PC-3 (cell line): ENCODE measurements around the gene HMCN2. TPM values are rescaled to one million over a fixed set of nuclear protein-coding genes. Genes with fewer than 3 reads are reported as not detected.

Experiments used
- ATAC-seq: fragments of 200-7000 bp; cut with Tn5 transposase; 2 replicates; pipeline ENCODE4 v1.9.1; 2020; ENCODE audit warnings: mild to moderate bottlenecking, moderate library complexity
- BruUV-seq: library from RNA; stranded (reverse); fragments of 400-500 nt; replicated peaks from 2 replicates; lab custom pipeline; 2021; lab: Mats Ljungman, UMichigan
- CTCF ChIA-PET: fragments of 300-600 bp; sonication (Branson Sonifier 250); formaldehyde crosslinking; loops from one replicate; lab custom pipeline; 2022; ENCODE audit warnings: antibody characterized with exemption; lab: Charles Lee
- POLR2A ChIA-PET: fragments of 300-600 bp; sonication (Branson Sonifier 250); formaldehyde crosslinking; loops from one replicate; lab custom pipeline; 2022; ENCODE audit warnings: antibody characterized with exemption; ENCODE audit not compliant: unreplicated experiment; lab: Charles Lee
- DNase-seq: peaks from one replicate; pipeline ENCODE4 v3.0.0-alpha.2; 2015
- H2AFZ ChIP-seq: fragments of 300-600 bp; sonication (generic); 2 replicates; pipeline ENCODE4 v1.6.0; 2016; ENCODE audit warnings: antibody characterized with exemption, low read length
- H3F3A ChIP-seq: fragments of 300-600 bp; sonication (generic); one replicate; pipeline ENCODE4 v1.6.0; 2017; ENCODE audit warnings: antibody characterized with exemption, low read length, control low read depth, mild to moderate bottlenecking; ENCODE audit not compliant: unreplicated experiment
- H3K27ac ChIP-seq: fragments of 300-600 bp; sonication (generic); 2 replicates; pipeline ENCODE4 v1.5.1; 2016; ENCODE audit warnings: mild to moderate bottlenecking, low read length
- H3K27me3 ChIP-seq: fragments of 300-600 bp; sonication (generic); 2 replicates; pipeline ENCODE4 v1.6.1; 2016; ENCODE audit warnings: low read length, mixed read lengths
- H3K36me3 ChIP-seq: fragments of 300-600 bp; sonication (generic); 2 replicates; pipeline ENCODE4 v1.6.1; 2016; ENCODE audit warnings: low read depth, mixed run types, low read length, mixed read lengths
- H3K4me1 ChIP-seq: fragments of 300-600 bp; sonication (generic); 2 replicates; pipeline ENCODE4 v1.5.1; 2016; ENCODE audit warnings: low read length; ENCODE audit not compliant: insufficient read depth
- H3K4me2 ChIP-seq: fragments of 300-600 bp; sonication (generic); 2 replicates; pipeline ENCODE4 v1.6.0; 2016; ENCODE audit warnings: low read length
- H3K4me3 ChIP-seq: fragments of 300-600 bp; sonication (generic); 2 replicates; pipeline ENCODE4 v1.5.1; 2016; ENCODE audit warnings: mild to moderate bottlenecking, low read length, mixed read lengths
- H3K79me2 ChIP-seq: fragments of 300-600 bp; sonication (generic); 2 replicates; pipeline ENCODE4 v1.6.1; 2017; ENCODE audit warnings: low read length, mixed read lengths
- H3K9ac ChIP-seq: fragments of 300-600 bp; sonication (generic); 2 replicates; pipeline ENCODE4 v1.6.0; 2016; ENCODE audit warnings: mild to moderate bottlenecking, low read length
- H3K9me2 ChIP-seq: fragments of 300-600 bp; sonication (generic); replicated peaks from 2 replicates; pipeline ENCODE4 v1.6.1; 2016; ENCODE audit warnings: mixed run types, low read length, mixed read lengths
- H3K9me3 ChIP-seq: fragments of 300-600 bp; sonication (generic); 2 replicates; pipeline ENCODE4 v1.6.1; 2016; ENCODE audit warnings: low read length, mixed read lengths
- H4K20me1 ChIP-seq: fragments of 300-600 bp; sonication (generic); 2 replicates; pipeline ENCODE4 v1.6.1; 2016; ENCODE audit warnings: low read length, mixed read lengths
- EZH2 ChIP-seq: fragments of 300-600 bp; sonication (generic); IDR thresholded peaks from one replicate; pipeline ENCODE4 v1.6.1; 2017; ENCODE audit warnings: antibody characterized with exemption, mild to moderate bottlenecking, low read length; ENCODE audit not compliant: unreplicated experiment
- EZH2phosphoT487 ChIP-seq: fragments of 300-600 bp; sonication (generic); IDR thresholded peaks from 2 replicates; pipeline ENCODE4 v1.6.1; 2018; ENCODE audit warnings: mild to moderate bottlenecking, antibody characterized with exemption, low read length, borderline replicate concordance
- intact Hi-C: fragments of 100-400 bp; cut with micrococcal nuclease; formaldehyde crosslinking; loops from 2 replicates; pipeline ENCODE4 v1.9.0; 2023
- total RNA-seq: library from RNA; depleted of rRNA; stranded (reverse); fragments of >200 nt; gene quantifications from 2 replicates; pipeline ENCODE4 v1.2.3, GENCODE V29; 2014
- TF ChIP-seq, protein P1 (sequence below): fragments of 300-600 bp; sonication (generic); conservative IDR thresholded peaks from 2 replicates; pipeline ENCODE4 v1.5.1; 2017; ENCODE audit warnings: antibody characterized with exemption, low read depth, mild to moderate bottlenecking, low read length

Gene HMCN2
- total RNA-seq, 1 experiment from 2014 or later, result 0.11 TPM

DNA sequence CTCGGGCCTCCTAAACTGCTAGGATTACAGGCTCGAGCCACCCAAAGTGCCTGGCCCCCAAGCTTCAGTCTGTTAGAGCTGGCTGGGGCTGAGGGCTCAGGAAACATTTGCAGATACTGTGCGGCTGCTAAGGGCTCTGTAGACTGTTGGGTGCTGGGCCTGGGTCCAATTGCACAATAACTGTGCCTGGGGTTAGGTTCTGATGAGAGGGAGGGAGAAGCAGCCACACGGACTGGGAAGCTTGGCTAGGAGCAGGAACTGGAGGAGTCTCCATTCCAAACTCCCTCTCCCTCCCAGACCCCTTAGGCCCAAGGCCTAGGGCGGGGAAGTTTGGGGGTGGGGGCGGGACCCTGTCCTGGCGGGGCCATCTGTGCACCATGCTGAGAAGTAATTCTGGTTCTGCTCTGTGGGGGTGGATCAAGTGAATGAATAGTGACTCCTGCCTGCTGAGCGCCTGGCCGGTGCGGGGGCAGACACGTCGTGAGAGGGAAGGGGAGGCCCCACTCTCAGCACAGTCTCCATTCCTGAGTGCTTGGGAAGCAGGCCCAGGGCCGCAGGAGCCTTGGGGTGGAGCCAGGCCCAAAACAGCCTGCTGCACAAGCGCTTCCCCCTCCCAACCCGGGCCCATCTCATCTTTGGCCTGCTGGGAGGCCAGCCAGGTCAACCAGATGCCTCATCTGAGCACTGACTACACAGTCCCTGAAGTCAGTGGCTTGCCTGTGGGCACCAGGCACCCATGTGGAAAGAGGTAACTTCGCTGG, 180.7 kb downstream of the HMCN2 start:
- H3K36me3 ChIP-seq, result no peaks in the 10 kb centered on the region
- no peaks in the 10 kb centered on the region for H3F3A ChIP-seq
- H3K4me3 ChIP-seq, result peak overlapping the region; percentile 76; the same call in 1 of the 2 replicates
- H2AFZ ChIP-seq, result no peak overlapping the region
- intact Hi-C loops, result no loop called here
- no peaks in the 10 kb centered on the region for H3K27me3 ChIP-seq
- H3K27ac ChIP-seq, result no peak overlapping the region
- BruUV-seq, result no TSS peak
- peak; percentile 52 for DNase-seq
- TF ChIP-seq EZH2phosphoT487 (no peak), EZH2 (no peak)
- TF ChIP-seq, protein P1, sequence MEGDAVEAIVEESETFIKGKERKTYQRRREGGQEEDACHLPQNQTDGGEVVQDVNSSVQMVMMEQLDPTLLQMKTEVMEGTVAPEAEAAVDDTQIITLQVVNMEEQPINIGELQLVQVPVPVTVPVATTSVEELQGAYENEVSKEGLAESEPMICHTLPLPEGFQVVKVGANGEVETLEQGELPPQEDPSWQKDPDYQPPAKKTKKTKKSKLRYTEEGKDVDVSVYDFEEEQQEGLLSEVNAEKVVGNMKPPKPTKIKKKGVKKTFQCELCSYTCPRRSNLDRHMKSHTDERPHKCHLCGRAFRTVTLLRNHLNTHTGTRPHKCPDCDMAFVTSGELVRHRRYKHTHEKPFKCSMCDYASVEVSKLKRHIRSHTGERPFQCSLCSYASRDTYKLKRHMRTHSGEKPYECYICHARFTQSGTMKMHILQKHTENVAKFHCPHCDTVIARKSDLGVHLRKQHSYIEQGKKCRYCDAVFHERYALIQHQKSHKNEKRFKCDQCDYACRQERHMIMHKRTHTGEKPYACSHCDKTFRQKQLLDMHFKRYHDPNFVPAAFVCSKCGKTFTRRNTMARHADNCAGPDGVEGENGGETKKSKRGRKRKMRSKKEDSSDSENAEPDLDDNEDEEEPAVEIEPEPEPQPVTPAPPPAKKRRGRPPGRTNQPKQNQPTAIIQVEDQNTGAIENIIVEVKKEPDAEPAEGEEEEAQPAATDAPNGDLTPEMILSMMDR, result no peak
- H3K4me2 ChIP-seq, result peak overlapping the region; percentile 89
- no peak for ATAC-seq
- no peaks in the 10 kb centered on the region for H4K20me1 ChIP-seq
- H3K79me2 ChIP-seq, result no peaks in the 10 kb centered on the region
- H3K4me1 ChIP-seq, result peaks cover 22% of the 10 kb centered on the region
- POLR2A ChIA-PET, result no interaction called here
- CTCF ChIA-PET, result no interaction called here
- no peaks in the 10 kb centered on the region for H3K9me2 ChIP-seq
- 0 out of 2 replicates have a peak, but pooled peaks cover 3% of the 10 kb centered on the region for H3K9me3 ChIP-seq
- H3K9ac ChIP-seq, result no peak overlapping the region; the same call in 1 of the 2 replicates

- no peaks in the 10 kb centered on the region for H3K79me2 ChIP-seq
- intact Hi-C loops, result no loop called here
- no peak for DNase-seq
- no peaks in the 10 kb centered on the region for H3F3A ChIP-seq
- ChIA-PET CTCF (no interaction called here), POLR2A (no interaction called here)
- no peaks in the 10 kb centered on the region for H3K9me3 ChIP-seq
- H3K36me3 ChIP-seq, result no peaks in the 10 kb centered on the region
- no peak overlapping the region for H3K4me3 ChIP-seq
- H3K4me1 ChIP-seq, result peaks cover 29% of the 10 kb centered on the region
- BruUV-seq, result no TSS peak
- H3K9ac ChIP-seq, result no peak overlapping the region
- no peak overlapping the region for H2AFZ ChIP-seq
- no peak overlapping the region for H3K4me2 ChIP-seq
- no peaks in the 10 kb centered on the region for H4K20me1 ChIP-seq
- no peak for TF ChIP-seq EZH2phosphoT487
- no peaks in the 10 kb centered on the region for H3K27me3 ChIP-seq
- H3K27ac ChIP-seq, result no peak overlapping the region
- no peak for ATAC-seq
- H3K9me2 ChIP-seq, result no peaks in the 10 kb centered on the region
Observed at GRCh38 chr9:130447193-130447816, 181.7 kb downstream of the HMCN2 start.

DNA sequence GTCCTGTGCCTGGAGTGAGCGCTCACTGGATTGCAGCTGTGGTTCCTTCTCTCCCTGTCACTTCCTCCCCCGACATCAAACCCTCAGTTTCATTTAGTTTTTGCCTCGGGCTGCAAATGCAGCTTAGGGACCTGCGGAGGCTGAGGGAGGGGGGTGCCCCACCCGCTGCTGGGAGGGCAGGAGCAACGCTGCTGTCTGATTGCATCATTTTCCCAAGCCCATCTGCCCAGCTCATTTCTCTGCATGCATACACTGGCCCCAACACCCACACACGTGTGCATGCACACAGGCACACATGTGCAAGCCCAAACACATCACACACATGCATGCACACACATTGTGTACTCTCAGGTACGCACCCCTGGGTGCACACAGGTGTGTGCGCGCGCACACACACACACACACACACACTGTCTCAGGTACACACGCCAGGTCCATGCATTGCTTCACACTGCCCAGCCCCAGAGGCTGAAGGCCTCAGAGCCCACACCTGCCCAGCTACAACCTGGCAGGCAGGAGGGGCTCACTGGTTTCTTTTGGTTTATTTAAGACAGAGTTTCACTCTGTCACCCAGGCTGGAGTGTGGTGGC, 182.6 kb downstream of the HMCN2 start:
- Histone ChIP-seq H2AFZ (no peak overlapping the region), H3K4me1 (peaks cover 29% of the 10 kb centered on the region), H3F3A (no peaks in the 10 kb centered on the region), H3K27ac (no peak overlapping the region), H3K4me3 (no peak overlapping the region), H3K79me2 (no peaks in the 10 kb centered on the region), H3K9me3 (no peaks in the 10 kb centered on the region), H3K9me2 (no peaks in the 10 kb centered on the region), H3K36me3 (no peaks in the 10 kb centered on the region), H3K27me3 (no peaks in the 10 kb centered on the region), H3K4me2 (no peak overlapping the region), H3K9ac (no peak overlapping the region), H4K20me1 (no peaks in the 10 kb centered on the region)
- TF ChIP-seq, protein P1, result no peak
- TF ChIP-seq EZH2, result no peak
- TF ChIP-seq EZH2phosphoT487, result no peak
- ATAC-seq, result no peak
- DNase-seq, result no peak
- CTCF ChIA-PET, result no interaction called here
- intact Hi-C loops, result no loop called here
- BruUV-seq, result no TSS peak
- POLR2A ChIA-PET, result no interaction called here
